Karpas-422 (cell line): Measurements from ENCODE around the gene CNOT3. TPM values are rescaled to one million over a fixed set of nuclear protein-coding genes. Genes with fewer than 3 reads are reported as not detected.

Source experiments
- DNase-seq: peaks from one replicate; pipeline ENCODE4 v3.0.0-alpha.2; 2015
- H2AFZ ChIP-seq: fragments of 200-600 bp; sonication (generic); 2 replicates; pipeline ENCODE4 v1.6.1; 2014; ENCODE audit warnings: antibody characterized with exemption, low read length, mixed read lengths
- H3K27ac ChIP-seq: fragments of 200-600 bp; sonication (generic); 2 replicates; pipeline ENCODE4 v1.5.1; 2014; ENCODE audit warnings: mild to moderate bottlenecking, low read length, moderate library complexity
- H3K27me3 ChIP-seq: fragments of 200-600 bp; sonication (generic); 2 replicates; pipeline ENCODE4 v1.6.1; 2014; ENCODE audit warnings: low read length, mixed read lengths
- H3K36me3 ChIP-seq: fragments of 200-600 bp; sonication (generic); 2 replicates; pipeline ENCODE4 v1.6.1; 2014; ENCODE audit warnings: low read length, mixed read lengths; ENCODE audit not compliant: insufficient read depth
- H3K4me1 ChIP-seq: fragments of 200-600 bp; sonication (generic); 2 replicates; pipeline ENCODE4 v1.6.1; 2014; ENCODE audit warnings: mild to moderate bottlenecking, low read length, mixed read lengths
- H3K4me2 ChIP-seq: fragments of 200-600 bp; sonication (generic); 2 replicates; pipeline ENCODE4 v1.6.1; 2014; ENCODE audit warnings: low read length, low read depth, mild to moderate bottlenecking; ENCODE audit not compliant: poor library complexity, severe bottlenecking
- H3K4me3 ChIP-seq: fragments of 200-600 bp; sonication (generic); 2 replicates; pipeline ENCODE4 v1.5.1; 2014; ENCODE audit warnings: mild to moderate bottlenecking, antibody characterized with exemption, low read length, mixed read lengths
- H3K79me2 ChIP-seq: fragments of 200-600 bp; sonication (generic); 2 replicates; pipeline ENCODE4 v1.6.1; 2014; ENCODE audit warnings: mild to moderate bottlenecking, low read length, mixed read lengths
- H3K9ac ChIP-seq: fragments of 200-600 bp; sonication (generic); 2 replicates; pipeline ENCODE4 v1.6.0; 2014; ENCODE audit warnings: low read length
- H3K9me2 ChIP-seq: fragments of 200-600 bp; sonication (generic), shearing (Covaris generic); replicated peaks from 2 replicates; pipeline ENCODE4 v1.6.0; 2014; ENCODE audit warnings: mild to moderate bottlenecking, low read length, moderate library complexity; ENCODE audit not compliant: insufficient read depth
- H3K9me3 ChIP-seq: fragments of 300-700, 200-600 bp; sonication (generic); 2 replicates; pipeline ENCODE4 v1.6.1; 2014; ENCODE audit warnings: low read length, mixed read lengths
- H4K20me1 ChIP-seq: fragments of 200-600 bp; sonication (generic); 2 replicates; pipeline ENCODE4 v1.6.1; 2014; ENCODE audit warnings: mild to moderate bottlenecking, antibody characterized with exemption, low read length, low read depth; ENCODE audit not compliant: insufficient read depth
- total RNA-seq: library from RNA; depleted of rRNA; stranded (reverse); fragments of >200 nt; shearing (Covaris generic); gene quantifications from 2 replicates; pipeline ENCODE4 v1.2.3, GENCODE V29; 2014; ENCODE audit warnings: low replicate concordance

The CNOT3 gene
- total RNA-seq, 1 experiment from 2014 or later: 31.2 TPM

DNA sequence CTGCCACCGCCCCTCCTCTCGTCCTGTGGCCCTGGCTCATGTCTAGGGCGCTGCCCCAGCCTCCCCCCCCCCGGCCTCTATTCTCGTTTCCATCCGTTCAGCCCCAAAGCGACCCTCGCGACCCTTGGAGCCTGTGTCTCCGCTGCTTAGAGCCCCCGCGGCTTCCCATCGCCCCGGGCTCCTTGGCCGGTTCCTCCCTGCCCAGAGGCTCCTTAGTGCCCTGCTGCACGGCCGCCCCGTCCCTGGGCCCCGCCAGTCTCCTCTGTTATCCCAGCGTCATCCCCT is 9.2 kb upstream of the CNOT3 start:
- Histone ChIP-seq H2AFZ (no peak overlapping the region), H3K27me3 (no peaks in the 10 kb centered on the region), H3K4me1 (no peaks in the 10 kb centered on the region), H3K4me3 (no peak overlapping the region), H3K4me2 (no peak overlapping the region), H3K27ac (no peak overlapping the region), H3K9me2 (no peaks in the 10 kb centered on the region), H3K36me3 (peaks cover 26% of the 10 kb centered on the region), H3K9ac (no peak overlapping the region), H3K9me3 (no peaks in the 10 kb centered on the region), H4K20me1 (no peaks in the 10 kb centered on the region), H3K79me2 (no peaks in the 10 kb centered on the region)
- no peak for DNase-seq

DNA sequence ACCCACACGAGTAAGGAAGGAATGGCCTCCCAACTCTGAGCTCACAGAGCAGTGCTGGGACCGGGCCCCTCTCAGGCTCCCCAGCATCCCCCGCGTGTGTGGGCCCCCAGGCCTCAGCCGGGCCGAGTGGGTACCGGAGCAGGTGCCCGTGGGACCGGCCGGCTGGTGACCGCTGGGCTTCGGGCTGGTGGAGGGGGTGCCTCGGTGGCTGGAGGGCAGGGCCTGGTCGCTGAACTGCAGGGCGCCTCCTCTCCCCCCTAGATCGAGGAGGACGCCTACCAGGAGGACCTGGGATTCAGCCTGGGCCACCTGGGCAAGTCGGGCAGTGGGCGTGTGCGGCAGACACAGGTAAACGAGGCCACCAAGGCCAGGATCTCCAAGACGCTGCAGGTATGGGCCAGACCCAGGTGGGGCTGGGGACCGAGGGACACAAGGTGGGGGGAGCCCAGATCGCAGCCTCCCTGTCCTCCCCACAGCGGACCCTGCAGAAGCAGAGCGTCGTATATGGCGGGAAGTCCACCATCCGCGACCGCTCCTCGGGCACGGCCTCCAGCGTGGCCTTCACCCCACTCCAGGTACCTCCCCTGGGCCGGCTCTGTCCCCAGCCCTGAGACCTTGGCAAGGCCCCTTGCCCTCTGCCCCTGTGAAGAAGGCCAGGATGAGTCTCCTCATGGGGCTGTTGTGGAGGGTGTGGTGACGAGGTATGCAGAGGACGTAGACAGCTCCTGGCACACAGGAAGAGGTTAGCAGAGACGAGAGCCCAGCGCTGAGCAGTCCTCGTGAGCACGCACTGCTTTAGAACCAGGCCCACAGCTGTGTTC is 8.6 kb upstream of the CNOT3 start:
- Histone ChIP-seq H3K36me3 (peaks cover 26% of the 10 kb centered on the region), H4K20me1 (no peaks in the 10 kb centered on the region), H3K4me2 (no peak overlapping the region), H3K79me2 (no peaks in the 10 kb centered on the region), H3K4me3 (no peak overlapping the region), H2AFZ (no peak overlapping the region), H3K9me2 (no peaks in the 10 kb centered on the region), H3K27ac (no peak overlapping the region), H3K4me1 (no peaks in the 10 kb centered on the region), H3K9ac (no peak overlapping the region), H3K9me3 (no peaks in the 10 kb centered on the region), H3K27me3 (no peaks in the 10 kb centered on the region)
- no peak for DNase-seq

DNA sequence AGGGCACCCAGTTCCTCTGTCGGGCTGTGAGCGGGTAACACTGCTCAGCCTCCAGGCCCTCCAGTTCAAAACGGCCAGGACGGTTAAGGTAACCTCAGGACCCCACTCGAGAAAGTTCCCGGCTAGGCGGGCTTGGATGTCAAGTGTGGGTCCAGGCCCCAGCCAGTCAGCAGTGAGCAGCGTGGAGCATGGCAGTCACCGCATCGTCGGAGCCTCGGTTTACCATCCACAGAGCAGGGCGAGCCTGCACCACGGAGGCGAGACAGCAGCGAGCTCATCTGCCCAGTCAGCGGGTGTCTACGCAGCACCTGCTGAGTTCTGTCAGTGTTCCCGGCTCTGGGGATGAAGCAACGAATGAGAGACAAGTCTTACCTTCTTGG is 8.0 kb upstream of the CNOT3 start:
- H3K9ac ChIP-seq: no peak overlapping the region
- no peaks in the 10 kb centered on the region for H3K9me3 ChIP-seq
- H3K27ac ChIP-seq: no peak overlapping the region
- H3K9me2 ChIP-seq: no peaks in the 10 kb centered on the region
- H2AFZ ChIP-seq: no peak overlapping the region
- no peaks in the 10 kb centered on the region for H3K27me3 ChIP-seq
- no peak overlapping the region for H3K4me3 ChIP-seq
- H3K79me2 ChIP-seq: no peaks in the 10 kb centered on the region
- no peaks in the 10 kb centered on the region for H4K20me1 ChIP-seq
- no peak for DNase-seq
- H3K4me1 ChIP-seq: no peaks in the 10 kb centered on the region
- peaks cover 24% of the 10 kb centered on the region for H3K36me3 ChIP-seq
- H3K4me2 ChIP-seq: no peak overlapping the region

DNA sequence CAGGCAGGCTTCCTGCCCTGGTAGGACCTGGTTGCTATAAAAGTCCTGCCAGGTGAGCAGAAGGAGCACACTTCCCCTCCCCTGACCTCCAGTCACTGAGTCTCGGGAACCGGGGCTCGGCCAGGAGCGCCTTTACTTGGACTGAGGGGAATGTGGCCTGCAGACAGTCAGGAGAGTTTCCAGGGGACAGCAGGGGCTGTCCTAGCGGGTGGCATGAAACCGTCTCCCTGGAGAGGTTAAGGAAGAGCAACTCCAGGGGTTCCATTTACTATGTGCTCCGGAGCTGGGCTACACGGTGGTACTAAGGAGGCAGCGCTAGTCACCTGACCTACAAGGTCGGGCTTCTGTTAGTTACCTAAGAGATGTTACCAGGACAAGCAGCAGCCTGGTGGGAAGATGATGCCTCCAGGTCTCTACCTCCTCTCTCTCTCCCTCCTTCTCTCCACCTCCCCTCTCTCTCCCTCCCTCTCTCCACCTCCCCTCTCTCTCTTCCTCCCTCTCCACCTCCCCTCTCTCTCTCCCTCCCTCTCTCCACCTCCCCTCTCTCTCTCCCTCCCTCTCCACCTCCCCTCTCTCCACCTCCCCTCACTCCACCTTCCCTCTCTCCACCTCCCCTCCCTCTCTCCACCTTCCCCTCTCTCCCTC is 4.1 kb upstream of the CNOT3 start:
- Histone ChIP-seq H3K27ac (no peak overlapping the region), H3K4me3 (no peak overlapping the region), H3K79me2 (peaks cover 9% of the 10 kb centered on the region), H3K9me3 (no peaks in the 10 kb centered on the region), H3K36me3 (peaks cover 12% of the 10 kb centered on the region), H3K4me2 (no peak overlapping the region), H2AFZ (no peak overlapping the region), H3K9ac (no peak overlapping the region), H4K20me1 (peaks cover 6% of the 10 kb centered on the region; the same call in 1 of the 2 replicates), H3K4me1 (peaks cover 14% of the 10 kb centered on the region), H3K27me3 (no peaks in the 10 kb centered on the region), H3K9me2 (no peaks in the 10 kb centered on the region)
- peak; percentile 74 for DNase-seq

DNA sequence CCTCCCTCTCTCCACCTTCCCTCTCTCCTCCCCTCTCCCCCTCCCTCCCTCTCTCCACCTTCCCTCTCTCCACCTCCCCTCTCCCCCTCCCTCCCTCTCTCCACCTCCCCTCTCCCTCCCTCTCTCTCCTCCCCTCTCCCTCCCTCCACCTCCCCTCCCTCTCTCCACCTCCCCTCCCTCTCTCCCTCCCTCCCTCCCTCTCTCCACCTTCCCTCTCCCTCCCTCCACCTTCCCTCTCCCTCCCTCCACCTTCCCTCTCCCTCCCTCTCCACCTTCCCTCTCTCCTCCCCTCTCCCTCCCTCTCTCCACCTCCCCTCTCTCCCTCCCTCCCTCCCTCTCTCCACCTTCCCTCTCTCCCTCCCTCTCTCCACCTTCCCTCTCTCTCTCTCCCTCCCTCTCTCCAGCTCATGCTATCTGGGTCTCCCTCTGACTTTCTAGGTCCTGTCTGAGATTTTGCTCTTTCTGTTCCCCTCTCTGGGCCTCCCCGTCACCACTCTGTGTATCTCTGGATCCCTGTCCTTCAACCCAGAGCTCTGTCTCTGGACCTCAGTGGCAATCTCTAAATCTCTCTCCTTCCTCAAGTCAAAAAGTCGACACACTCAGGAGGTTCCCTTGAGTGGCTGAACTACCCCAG is 3.5 kb upstream of the CNOT3 start:
- Histone ChIP-seq H3K36me3 (peaks cover 9% of the 10 kb centered on the region; the same call in 1 of the 2 replicates), H3K9me3 (no peaks in the 10 kb centered on the region), H3K27me3 (no peaks in the 10 kb centered on the region), H3K9me2 (no peaks in the 10 kb centered on the region), H3K4me1 (peaks cover 20% of the 10 kb centered on the region), H3K4me3 (no peak overlapping the region), H3K9ac (no peak overlapping the region), H3K27ac (no peak overlapping the region), H3K79me2 (peaks cover 15% of the 10 kb centered on the region), H4K20me1 (peaks cover 12% of the 10 kb centered on the region), H3K4me2 (no peak overlapping the region), H2AFZ (no peak overlapping the region)
- DNase-seq: no peak

DNA sequence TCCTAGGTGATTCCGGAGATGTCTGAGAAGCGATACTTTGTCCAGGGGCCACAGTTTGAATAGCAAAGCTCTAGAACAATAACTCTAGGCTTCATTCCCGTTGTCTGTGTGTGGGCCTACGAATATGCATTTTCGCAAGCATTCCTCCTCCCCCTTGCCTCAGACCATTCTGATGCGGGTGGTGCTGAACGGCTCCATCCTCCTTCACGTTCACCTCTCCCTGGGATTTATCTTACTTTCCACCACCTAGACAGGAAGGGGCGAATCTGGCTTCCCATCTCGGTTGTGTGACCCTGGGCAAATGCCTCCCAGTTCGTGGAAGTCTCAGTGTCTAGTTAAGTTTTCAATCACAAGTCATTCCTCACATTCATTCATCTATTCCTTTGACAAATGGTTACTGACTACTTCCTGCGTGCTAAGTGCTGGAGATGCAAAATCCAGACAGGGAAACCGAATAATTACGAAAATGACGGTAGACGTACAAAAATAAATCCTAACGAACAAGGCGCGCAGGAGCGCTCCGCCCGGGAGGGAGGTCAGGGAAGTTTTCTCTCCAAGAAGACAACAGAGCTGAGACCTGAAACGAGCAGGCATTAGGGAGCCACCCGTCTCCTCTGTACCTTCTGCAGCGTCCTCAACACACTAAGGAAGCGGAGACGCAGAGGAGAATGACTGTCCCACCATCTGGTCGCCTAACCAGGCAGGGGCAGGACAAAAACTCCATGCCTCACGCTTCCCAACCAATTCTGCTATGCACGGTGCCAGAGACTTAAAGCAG is 1.3 kb upstream of the CNOT3 start:
- Histone ChIP-seq H3K27ac (peak overlapping the region; percentile 45), H3K9me3 (no peaks in the 10 kb centered on the region), H4K20me1 (peaks cover 34% of the 10 kb centered on the region), H3K79me2 (peaks cover 37% of the 10 kb centered on the region), H3K9ac (peak overlapping the region; percentile 72), H3K27me3 (no peaks in the 10 kb centered on the region), H3K4me3 (peak overlapping the region; percentile 67), H3K9me2 (no peaks in the 10 kb centered on the region), H2AFZ (peak overlapping the region; percentile 63; the same call in 1 of the 2 replicates), H3K4me1 (peaks cover 28% of the 10 kb centered on the region), H3K4me2 (peak overlapping the region; percentile 92), H3K36me3 (peaks cover 16% of the 10 kb centered on the region; the same call in 1 of the 2 replicates)
- no peak for DNase-seq

DNA sequence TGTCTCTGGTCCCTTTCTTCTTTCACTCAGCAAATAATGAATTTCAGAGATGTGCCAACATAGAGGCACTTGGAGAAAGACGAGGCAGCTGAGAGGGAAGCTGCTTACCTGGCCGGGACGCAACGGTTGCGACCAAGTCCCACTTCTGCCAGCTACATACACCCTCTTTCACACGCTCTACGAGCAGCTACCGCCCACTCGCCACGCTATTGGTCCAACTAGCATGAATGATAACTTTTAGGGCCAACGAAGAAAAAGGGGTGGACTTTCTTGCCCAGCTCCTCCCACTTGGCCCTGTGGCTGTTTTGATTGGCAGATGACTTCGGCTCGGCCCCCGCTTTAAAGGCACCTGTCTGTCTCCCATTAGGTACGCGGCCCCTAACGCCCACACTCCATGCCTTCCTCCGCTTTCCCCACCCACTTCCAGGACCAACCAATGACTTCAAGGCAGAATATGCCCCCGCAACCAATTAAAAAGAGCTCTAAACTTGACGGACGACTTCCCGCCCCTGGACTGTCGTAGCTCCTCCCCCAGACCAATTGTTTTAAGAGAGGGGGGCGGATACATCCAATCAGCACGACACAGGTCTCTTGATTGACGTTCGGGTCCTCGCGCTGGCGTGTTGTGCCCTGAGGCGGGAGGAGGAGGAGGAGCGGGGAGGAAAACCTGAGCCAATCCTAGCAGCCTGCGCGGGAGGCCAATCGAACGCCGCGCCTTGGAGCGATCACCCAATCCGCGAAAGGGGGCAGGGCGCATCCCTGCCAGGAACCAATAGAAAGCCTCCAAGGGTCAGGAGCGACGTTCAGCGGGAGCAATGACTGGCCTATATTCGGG is 481 bp upstream of the CNOT3 start:
- H3K79me2 ChIP-seq: peaks cover 45% of the 10 kb centered on the region
- H3K27ac ChIP-seq: peak overlapping the region; percentile 45
- no peaks in the 10 kb centered on the region for H3K27me3 ChIP-seq
- no peaks in the 10 kb centered on the region for H3K9me3 ChIP-seq
- H3K4me1 ChIP-seq: peaks cover 28% of the 10 kb centered on the region
- peak overlapping the region; percentile 92 for H3K4me2 ChIP-seq
- H3K9ac ChIP-seq: peak overlapping the region; percentile 96
- H2AFZ ChIP-seq: peak overlapping the region; percentile 63; the same call in 1 of the 2 replicates
- H3K36me3 ChIP-seq: peaks cover 13% of the 10 kb centered on the region; the same call in 1 of the 2 replicates
- peaks cover 43% of the 10 kb centered on the region for H4K20me1 ChIP-seq
- H3K4me3 ChIP-seq: peak overlapping the region; percentile 82
- no peaks in the 10 kb centered on the region for H3K9me2 ChIP-seq
- peak; percentile 100 for DNase-seq
